GM19372 (cell line): Measurements from ENCODE around the gene CRY1.
"Not testable (repeated sequence)": the region's sequence is repeated elsewhere in the genome, so short reads cannot be mapped to it uniquely, and the experiment has no call there.

Source experiments
- ATAC-seq: cut with Tn5 transposase; IDR thresholded peaks from one replicate; pipeline ENCODE4 v1.9.1; 2021; ENCODE audit warnings: mild to moderate bottlenecking, low read depth, moderate library complexity; ENCODE audit not compliant: unreplicated experiment

CRY1 gene

GRCh38 chr12:107080299-107080698 lies 13.1 kb downstream of the CRY1 start:
- no peak for ATAC-seq

GRCh38 chr12:107079172-107080011 lies 14.0 kb downstream of the CRY1 start:
- no peak for ATAC-seq

GRCh38 chr12:107073266-107073665 lies 20.1 kb downstream of the CRY1 start:
- ATAC-seq, result not testable (repeated sequence)

GRCh38 chr12:107066691-107067090 lies 26.7 kb downstream of the CRY1 start:
- no peak for ATAC-seq

GRCh38 chr12:107064687-107065086 lies 28.7 kb downstream of the CRY1 start:
- ATAC-seq, result no peak

- ATAC-seq, result no peak
Measured at GRCh38 chr12:107064243-107064642, 29.1 kb downstream of the CRY1 start.

- ATAC-seq, result no peak
Measured at GRCh38 chr12:107058190-107058589, 35.2 kb downstream of the CRY1 start.

- ATAC-seq, result no peak
Measured at GRCh38 chr12:107057071-107057834, 36.1 kb downstream of the CRY1 start.

GRCh38 chr12:107053709-107054108 lies 39.6 kb downstream of the CRY1 start:
- no peak for ATAC-seq

- ATAC-seq, result no peak
Measured at GRCh38 chr12:107045186-107045585, 48.2 kb downstream of the CRY1 start.

- ATAC-seq, result no peak
Measured at GRCh38 chr12:107042801-107043200, 50.5 kb downstream of the CRY1 start.

- no peak for ATAC-seq
Measured at GRCh38 chr12:107035733-107036132, 57.6 kb downstream of the CRY1 start.

- ATAC-seq, result no peak
Measured at GRCh38 chr12:107033758-107034739, 59.3 kb downstream of the CRY1 start.

GRCh38 chr12:107032266-107032665 lies 61.1 kb downstream of the CRY1 start:
- ATAC-seq, result no peak

- ATAC-seq, result no peak
Measured at GRCh38 chr12:107031061-107031460, 62.3 kb downstream of the CRY1 start.

GRCh38 chr12:107029081-107029480 lies 64.3 kb downstream of the CRY1 start:
- ATAC-seq, result no peak

GRCh38 chr12:107027636-107028053 lies 65.7 kb downstream of the CRY1 start:
- ATAC-seq, result no peak

GRCh38 chr12:107026806-107027635 lies 66.3 kb downstream of the CRY1 start:
- no peak for ATAC-seq

- ATAC-seq, result not testable (repeated sequence)
Measured at GRCh38 chr12:107026356-107026755, 67.0 kb downstream of the CRY1 start.

- no peak for ATAC-seq
Measured at GRCh38 chr12:107025671-107026070, 67.7 kb downstream of the CRY1 start.
